HepG2 (cell line): ENCODE measurements around the gene BABAM2. TPM values are rescaled to one million over a fixed set of nuclear protein-coding genes. Genes with fewer than 3 reads are reported as not detected.

Source experiments
- AHR ChIP-seq: IDR thresholded peaks from 2 replicates; pipeline ENCODE4 v1.6.1; 2018; ENCODE audit warnings: missing genetic modification reagents, missing compliant biosample characterization
- ARNT ChIP-seq: fragments of 450-650 bp; IDR thresholded peaks from 2 replicates; pipeline ENCODE4 v1.6.1; 2017
- BRF2 ChIP-seq: sonication (generic); formaldehyde crosslinking; IDR thresholded peaks from 2 replicates; pipeline ENCODE4 v1.8.1; 2022; ENCODE audit warnings: mild to moderate bottlenecking, missing genetic modification reagents
- CAMTA2 ChIP-seq: sonication (generic); formaldehyde crosslinking; IDR thresholded peaks from 2 replicates; pipeline ENCODE4 v1.4.0; 2020; ENCODE audit warnings: mild to moderate bottlenecking, missing genetic modification reagents, borderline replicate concordance
- CBX2 ChIP-seq, 2 experiments: fragments of 200-600 bp in 1 of 2; sonication (generic); formaldehyde crosslinking in 1 of 2; IDR thresholded peaks; 2 replicates each; pipeline versions ENCODE4 v1.7.0 to v1.8.1; 2018 to 2022; ENCODE audit warnings: low read depth in 2 of 2, low read length in 1 of 2, mild to moderate bottlenecking in 1 of 2, missing genetic modification reagents in 1 of 2
- KMT2B ChIP-seq: IDR thresholded peaks from 2 replicates; pipeline ENCODE4 v1.6.1; 2016; ENCODE audit warnings: missing genetic modification reagents, missing compliant biosample characterization
- LRRFIP1 ChIP-seq: sonication (generic); formaldehyde crosslinking; conservative IDR thresholded peaks from 2 replicates; pipeline ENCODE4 v1.4.0; 2020; ENCODE audit warnings: missing genetic modification reagents
- MED8 ChIP-seq: sonication (generic); formaldehyde crosslinking; IDR thresholded peaks from 2 replicates; pipeline ENCODE4 v1.8.1; 2023; ENCODE audit warnings: mild to moderate bottlenecking, missing genetic modification reagents; ENCODE audit not compliant: insufficient replicate concordance
- NR2F1 ChIP-seq, 2 experiments: fragments of 450-650 bp in 1 of 2; formaldehyde crosslinking in 1 of 2; IDR thresholded peaks; 2 replicates each; pipeline versions ENCODE4 v1.5.0 to v1.6.1; 2016 to 2020; ENCODE audit warnings: mild to moderate bottlenecking in 1 of 2, missing compliant biosample characterization in 1 of 2, missing genetic modification reagents in 1 of 2, moderate library complexity in 1 of 2
- SOX6 ChIP-seq, 2 experiments: fragments of 450-650 bp in 1 of 2; sonication (generic) in 1 of 2; formaldehyde crosslinking in 1 of 2; IDR thresholded peaks; 2 replicates each; pipeline versions ENCODE4 v1.4.0 to v1.6.1; 2017 to 2020; ENCODE audit warnings: antibody characterized with exemption in 1 of 2, mild to moderate bottlenecking in 1 of 2, missing genetic modification reagents in 1 of 2
- TBX2 ChIP-seq: sonication (generic); formaldehyde crosslinking; IDR thresholded peaks from 2 replicates; pipeline ENCODE4 v1.5.0; 2020; ENCODE audit warnings: missing genetic modification reagents, mild to moderate bottlenecking, borderline replicate concordance
- U2AF1 ChIP-seq: fragments of 200-400 bp; formaldehyde crosslinking; optimal IDR thresholded peaks from 2 replicates; pipeline ENCODE3; 2017; ENCODE audit warnings: mild to moderate bottlenecking, low read depth, low read length
- WIZ ChIP-seq: sonication (generic); formaldehyde crosslinking; IDR thresholded peaks from 2 replicates; pipeline ENCODE4 v1.5.1; 2020; ENCODE audit warnings: mild to moderate bottlenecking, missing genetic modification reagents
- ZKSCAN5 ChIP-seq: sonication (generic); formaldehyde crosslinking; IDR thresholded peaks from 2 replicates; pipeline ENCODE4 v1.5.1; 2020; ENCODE audit warnings: mild to moderate bottlenecking, missing genetic modification reagents
- ZMAT5 ChIP-seq: sonication (generic); formaldehyde crosslinking; IDR thresholded peaks from 2 replicates; pipeline ENCODE4 v1.5.0; 2020; ENCODE audit warnings: mild to moderate bottlenecking, low read depth, missing genetic modification reagents, borderline replicate concordance
- ZNF350 ChIP-seq: sonication (generic); formaldehyde crosslinking; IDR thresholded peaks from 2 replicates; pipeline ENCODE4 v1.4.0; 2020; ENCODE audit warnings: mild to moderate bottlenecking, low read depth, missing genetic modification reagents, borderline replicate concordance
- ZNF382 ChIP-seq: sonication (generic); formaldehyde crosslinking; IDR thresholded peaks from 2 replicates; pipeline ENCODE4 v1.5.0; 2020; ENCODE audit warnings: missing genetic modification reagents, mild to moderate bottlenecking, borderline replicate concordance
- ZNF510 ChIP-seq: sonication (generic); formaldehyde crosslinking; IDR thresholded peaks from 2 replicates; pipeline ENCODE4 v1.4.0; 2020; ENCODE audit warnings: low read depth, mild to moderate bottlenecking, missing genetic modification reagents
- ZNF616 ChIP-seq: sonication (generic); formaldehyde crosslinking; IDR thresholded peaks from 2 replicates; pipeline ENCODE4 v1.5.0; 2020; ENCODE audit warnings: low read depth, mild to moderate bottlenecking, missing genetic modification reagents
- ZNF670 ChIP-seq: sonication (generic); formaldehyde crosslinking; IDR thresholded peaks from 2 replicates; pipeline ENCODE4 v1.8.0; 2022; ENCODE audit warnings: mild to moderate bottlenecking, missing genetic modification reagents, borderline replicate concordance
- ZNF740 ChIP-seq: sonication (generic); formaldehyde crosslinking; IDR thresholded peaks from 2 replicates; pipeline ENCODE4 v1.4.0; 2020; ENCODE audit warnings: missing genetic modification reagents
- ZNF75D ChIP-seq: sonication (generic); formaldehyde crosslinking; IDR thresholded peaks from 2 replicates; pipeline ENCODE4 v1.8.1; 2023; ENCODE audit warnings: missing genetic modification reagents, mild to moderate bottlenecking, borderline replicate concordance
- ZNF850 ChIP-seq: sonication (generic); formaldehyde crosslinking; conservative IDR thresholded peaks from 2 replicates; pipeline ENCODE4 v1.9.0; 2021; ENCODE audit warnings: mild to moderate bottlenecking, missing genetic modification reagents
- polyA plus RNA-seq, 8 experiments: library from polyadenylated mRNA; depleted of rRNA in 3 of 8; stranded (reverse) in 7 of 8; unstranded in 1 of 8; fragments of >200 nt; fragmentation: Illumina TruSeq in 4 of 8; extraction: Trizol in 4 of 8; gene quantifications; 2 replicates each; pipeline versions ENCODE4 v1.2.1 to v1.2.3, GENCODE V29; 2011 to 2016; ENCODE audit warnings: low read depth in 4 of 8, missing spikeins in 1 of 8, mixed read lengths in 1 of 8; ENCODE audit not compliant: insufficient read depth in 1 of 8
- total RNA-seq, 5 experiments: library from RNA; depleted of rRNA; stranded (reverse); fragments of >200 nt; fragmentation: Illumina TruSeq; extraction: Trizol; gene quantifications; 2 replicates each; pipeline ENCODE4 v1.2.3, GENCODE V29; 2016; ENCODE audit warnings: low read depth in 1 of 5
- TF ChIP-seq, protein P1 (sequence below): sonication (generic); formaldehyde crosslinking; IDR thresholded peaks from 2 replicates; pipeline ENCODE4 v1.4.0; 2020; ENCODE audit warnings: missing genetic modification reagents

Gene BABAM2
- total and polyA plus RNA-seq, 2 of the 13 experiments (the other 11 are each of a cell fraction or from before 2014, with no cell fraction given), result 24.9 to 28.0 TPM

GRCh38 chr2:28011322-28011737 lies 120.8 kb downstream of the BABAM2 start (continued):
- TF ChIP-seq LRRFIP1 (no peak), MED8 (CRISPR knock-in tag) (no peak), ZMAT5 (no peak), ZNF850 (CRISPR knock-in tag) (no peak), ZNF616 (CRISPR knock-in tag) (no peak), ZNF382 (CRISPR knock-in tag) (no peak), WIZ (no peak; the same call in 1 of the 2 replicates), ARNT (no peak), AHR (CRISPR knock-in tag) (no peak), TBX2 (CRISPR knock-in tag) (peak; percentile 95), ZNF350 (no peak), SOX6 (IDR thresholded peaks at IDR 0.05) (no peak), SOX6 (CRISPR knock-in tag; IDR thresholded peaks at IDR 0.05) (peak; percentile 85; the same call in 1 of the 2 replicates), BRF2 (CRISPR knock-in tag) (no peak), U2AF1 (no peak), ZNF670 (CRISPR knock-in tag) (no peak), KMT2B (no peak), ZNF75D (CRISPR knock-in tag) (no peak), CBX2 (IDR thresholded peaks at IDR 0.05; ENCODE audit: low read depth, low read length) (no peak), CBX2 (CRISPR knock-in tag; IDR thresholded peaks at IDR 0.05; ENCODE audit: low read depth) (no peak), ZNF740 (CRISPR knock-in tag) (no peak), ZNF510 (CRISPR knock-in tag) (no peak), NR2F1 (CRISPR knock-in tag; IDR thresholded peaks at IDR 0.05) (peak in 1 of 2 experiments; percentile 26; a peak in 1 of 4 replicates), ZKSCAN5 (CRISPR knock-in tag) (no peak), CAMTA2 (CRISPR knock-in tag) (no peak)
- TF ChIP-seq, protein P1, sequence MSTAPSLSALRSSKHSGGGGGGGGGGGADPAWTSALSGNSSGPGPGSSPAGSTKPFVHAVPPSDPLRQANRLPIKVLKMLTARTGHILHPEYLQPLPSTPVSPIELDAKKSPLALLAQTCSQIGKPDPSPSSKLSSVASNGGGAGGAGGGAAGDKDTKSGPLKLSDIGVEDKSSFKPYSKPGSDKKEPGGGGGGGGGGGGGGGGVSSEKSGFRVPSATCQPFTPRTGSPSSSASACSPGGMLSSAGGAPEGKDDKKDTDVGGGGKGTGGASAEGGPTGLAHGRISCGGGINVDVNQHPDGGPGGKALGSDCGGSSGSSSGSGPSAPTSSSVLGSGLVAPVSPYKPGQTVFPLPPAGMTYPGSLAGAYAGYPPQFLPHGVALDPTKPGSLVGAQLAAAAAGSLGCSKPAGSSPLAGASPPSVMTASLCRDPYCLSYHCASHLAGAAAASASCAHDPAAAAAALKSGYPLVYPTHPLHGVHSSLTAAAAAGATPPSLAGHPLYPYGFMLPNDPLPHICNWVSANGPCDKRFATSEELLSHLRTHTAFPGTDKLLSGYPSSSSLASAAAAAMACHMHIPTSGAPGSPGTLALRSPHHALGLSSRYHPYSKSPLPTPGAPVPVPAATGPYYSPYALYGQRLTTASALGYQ (CRISPR knock-in tag), result peak; percentile 68; the same call in 1 of the 2 replicates
